ENCODE results near the gene SPNS1.

DNA sequence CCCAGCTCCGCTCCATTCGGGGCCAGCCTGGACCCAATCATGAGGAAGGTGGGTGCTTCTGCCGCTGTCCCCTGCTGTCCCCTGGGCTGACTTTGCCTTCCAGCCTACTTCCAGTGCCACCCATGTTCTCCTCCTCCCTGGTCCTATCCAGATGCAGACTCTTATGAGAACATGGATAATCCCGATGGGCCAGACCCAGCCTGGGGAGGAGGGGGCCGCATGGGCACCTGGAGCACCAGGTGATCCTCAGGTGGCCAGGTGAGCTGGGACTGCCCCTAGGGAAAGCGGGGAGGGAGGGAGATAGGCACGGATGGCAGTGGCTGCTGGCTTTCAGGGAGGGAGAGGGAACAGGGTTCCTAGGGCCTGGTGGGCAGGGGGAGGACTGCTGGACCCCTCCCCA is 35.9 kb upstream of the SPNS1 start:
- TF ChIP-seq, protein P1, sequence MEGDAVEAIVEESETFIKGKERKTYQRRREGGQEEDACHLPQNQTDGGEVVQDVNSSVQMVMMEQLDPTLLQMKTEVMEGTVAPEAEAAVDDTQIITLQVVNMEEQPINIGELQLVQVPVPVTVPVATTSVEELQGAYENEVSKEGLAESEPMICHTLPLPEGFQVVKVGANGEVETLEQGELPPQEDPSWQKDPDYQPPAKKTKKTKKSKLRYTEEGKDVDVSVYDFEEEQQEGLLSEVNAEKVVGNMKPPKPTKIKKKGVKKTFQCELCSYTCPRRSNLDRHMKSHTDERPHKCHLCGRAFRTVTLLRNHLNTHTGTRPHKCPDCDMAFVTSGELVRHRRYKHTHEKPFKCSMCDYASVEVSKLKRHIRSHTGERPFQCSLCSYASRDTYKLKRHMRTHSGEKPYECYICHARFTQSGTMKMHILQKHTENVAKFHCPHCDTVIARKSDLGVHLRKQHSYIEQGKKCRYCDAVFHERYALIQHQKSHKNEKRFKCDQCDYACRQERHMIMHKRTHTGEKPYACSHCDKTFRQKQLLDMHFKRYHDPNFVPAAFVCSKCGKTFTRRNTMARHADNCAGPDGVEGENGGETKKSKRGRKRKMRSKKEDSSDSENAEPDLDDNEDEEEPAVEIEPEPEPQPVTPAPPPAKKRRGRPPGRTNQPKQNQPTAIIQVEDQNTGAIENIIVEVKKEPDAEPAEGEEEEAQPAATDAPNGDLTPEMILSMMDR (IDR thresholded peaks at IDR 0.05) = no peak
- no peak for TF ChIP-seq POLR2A (IDR thresholded peaks at IDR 0.05)
- no peak for TF ChIP-seq EP300 (IDR thresholded peaks at IDR 0.05)
